Right atrium auricular region (tissue), 2 donors: ENCODE results near the gene CAVIN2. TPM values are rescaled to one million over a fixed set of nuclear protein-coding genes. Genes with fewer than 3 reads are reported as not detected.

ENCODE experiments used
- DNase-seq: peaks from one replicate; pipeline ENCODE4 v3.0.0-alpha.2; 2019; ENCODE audit warnings: low spot score
- H3K27ac ChIP-seq, 2 donors: fragments of 200-600 bp; sonication (generic); 1 replicate in 1 of 2; 2 replicates in 1 of 2; pipeline ENCODE4 v1.5.1; 2016 to 2019
- H3K27me3 ChIP-seq, 2 donors: fragments of 200-600 bp; sonication (generic); one replicate each; pipeline versions ENCODE4 v1.5.1 to v1.6.0; 2017 to 2019
- H3K36me3 ChIP-seq: fragments of 200-600 bp; sonication (generic); one replicate; pipeline ENCODE4 v1.5.1; 2016
- H3K4me1 ChIP-seq, 2 donors: fragments of 200-600 bp; sonication (generic); one replicate each; pipeline versions ENCODE4 v1.5.1 to v1.6.0; 2017 to 2019
- H3K4me3 ChIP-seq, 2 donors: fragments of 200-600 bp; sonication (generic); 1 replicate in 1 of 2; 2 replicates in 1 of 2; pipeline ENCODE4 v1.5.1; 2017 to 2019; ENCODE audit warnings: mild to moderate bottlenecking in 1 of 2, moderate library complexity in 1 of 2
- H3K9me3 ChIP-seq, 2 donors: fragments of 200-600 bp; sonication (generic); one replicate each; pipeline ENCODE4 v1.5.1; 2019
- CTCF ChIP-seq, 2 donors: fragments of 200-600 bp; sonication (generic); IDR thresholded peaks; one replicate each; pipeline ENCODE4 v1.5.1; 2019; ENCODE audit warnings: antibody characterized with exemption in 2 of 2
- total RNA-seq, 2 donors: library from RNA; depleted of rRNA; stranded (reverse); fragments of >200 nt; gene quantifications; one replicate each; pipeline ENCODE4 v1.1.0, GENCODE V29; 2016

The CAVIN2 gene
- total RNA-seq, 2 donors from 2014 or later, result 118 to 263 TPM

DNA sequence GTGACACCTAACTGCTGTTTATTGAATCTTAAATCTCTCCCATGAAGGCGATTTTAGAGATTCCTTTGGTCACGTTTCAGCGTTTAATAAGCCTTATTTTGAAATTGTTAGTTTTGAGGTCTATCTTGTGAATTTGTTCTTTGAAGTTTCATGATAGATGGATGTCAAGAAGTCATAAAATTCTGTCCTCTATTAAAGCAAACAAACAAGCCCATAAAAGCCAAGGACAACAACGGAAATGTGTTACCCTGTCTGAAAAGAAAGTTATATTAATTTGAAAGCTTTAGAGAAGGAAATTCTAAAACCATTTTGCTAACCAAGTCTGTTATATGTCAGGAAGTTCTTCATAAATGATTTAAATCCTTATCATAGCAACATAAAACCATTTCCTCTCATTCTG is 7.0 kb upstream of the CAVIN2 start:
- Histone ChIP-seq H3K27me3 (no peaks in the 10 kb centered on the region), H3K36me3 (no peaks in the 10 kb centered on the region), H3K27ac (peak overlapping the region; percentile 54 to 76), H3K4me3 (no peak overlapping the region), H3K9me3 (no peaks in the 10 kb centered on the region), H3K4me1 (peaks cover 0 to 52% of the 10 kb centered on the region in 2 donors)
- no peak for DNase-seq
- TF ChIP-seq CTCF (IDR thresholded peaks at IDR 0.05), result no peak

- no peaks in the 10 kb centered on the region for H3K9me3 ChIP-seq
- no peak for TF ChIP-seq CTCF (IDR thresholded peaks at IDR 0.05)
- H3K4me3 ChIP-seq, result no peak overlapping the region
- H3K36me3 ChIP-seq, result no peaks in the 10 kb centered on the region
- no peaks in the 10 kb centered on the region for H3K27me3 ChIP-seq
- peaks cover 0 to 68% of the 10 kb centered on the region in 2 donors for H3K4me1 ChIP-seq
- H3K27ac ChIP-seq, result no peak overlapping the region
- no peak for DNase-seq
Observed at GRCh38 chr2:191851158-191851557, 4.3 kb upstream of the CAVIN2 start.

GRCh38 chr2:191848771-191849767 is 2.2 kb upstream of the CAVIN2 start:
- H3K27ac ChIP-seq, result peak overlapping the region; percentile 42 to 93
- DNase-seq, result no peak
- H3K27me3 ChIP-seq, result no peaks in the 10 kb centered on the region
- TF ChIP-seq CTCF (IDR thresholded peaks at IDR 0.05), result no peak
- no peaks in the 10 kb centered on the region for H3K36me3 ChIP-seq
- peaks cover 0 to 54% of the 10 kb centered on the region in 2 donors for H3K4me1 ChIP-seq
- H3K4me3 ChIP-seq, result no peak overlapping the region
- H3K9me3 ChIP-seq, result no peaks in the 10 kb centered on the region

- peak overlapping the region; percentile 67 for H3K4me3 ChIP-seq
- peaks cover 0 to 43% of the 10 kb centered on the region in 2 donors for H3K4me1 ChIP-seq
- H3K36me3 ChIP-seq, result peaks cover 4% of the 10 kb centered on the region
Observed at GRCh38 chr2:191847764-191848163, 876 bp upstream of the CAVIN2 start.

DNA sequence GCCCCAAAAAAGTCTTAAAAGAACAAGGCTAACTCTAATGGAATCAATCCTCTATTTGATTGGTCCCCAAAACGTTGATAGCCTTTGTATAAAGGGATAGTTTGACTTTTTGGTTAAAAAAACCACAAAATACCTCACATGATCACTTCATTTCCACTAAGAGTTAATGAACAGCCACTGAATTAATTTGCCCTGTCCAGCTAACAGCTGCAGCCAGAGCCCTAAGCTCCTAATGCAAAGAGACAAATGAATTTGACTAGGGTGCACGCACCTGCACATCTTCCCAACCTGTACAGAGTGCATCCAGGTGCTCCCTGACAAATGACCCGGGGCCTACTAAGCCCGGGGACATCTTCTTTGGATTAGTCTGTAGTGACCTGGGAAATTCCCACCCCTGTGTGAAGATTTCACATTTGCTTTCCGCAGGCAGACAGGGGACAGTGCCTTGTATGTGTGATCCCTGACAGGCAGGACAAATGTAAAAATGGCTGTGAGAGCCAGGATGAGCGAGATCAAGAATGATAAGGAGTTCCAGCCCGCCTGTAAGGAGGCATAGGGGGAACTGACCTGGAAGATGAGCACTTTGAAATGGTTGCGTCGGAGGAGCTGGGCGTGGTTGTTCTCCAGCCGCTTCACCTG is 893 bp downstream of the CAVIN2 start:
- Histone ChIP-seq H3K36me3 (peaks cover 4% of the 10 kb centered on the region), H3K27ac (peak overlapping the region; percentile 89 to 93), H3K27me3 (no peaks in the 10 kb centered on the region), H3K4me1 (peaks cover 0 to 47% of the 10 kb centered on the region in 2 donors), H3K9me3 (no peaks in the 10 kb centered on the region), H3K4me3 (peak overlapping the region; percentile 67)
- no peak for TF ChIP-seq CTCF (IDR thresholded peaks at IDR 0.05)
- DNase-seq, result no peak

More at GRCh38 chr2:191847764-191848163, 876 bp upstream of the CAVIN2 start:
- no peaks in the 10 kb centered on the region for H3K9me3 ChIP-seq
- H3K27me3 ChIP-seq, result no peaks in the 10 kb centered on the region
- no peak for DNase-seq
- peak overlapping the region; percentile 89 to 93 for H3K27ac ChIP-seq
- TF ChIP-seq CTCF (IDR thresholded peaks at IDR 0.05), result no peak
